ENCODE results near the gene HAP1.
"Not testable (repeated sequence)": the region's sequence is repeated elsewhere in the genome, so short reads cannot be mapped to it uniquely, and the experiment has no call there.

The HAP1 gene

DNA sequence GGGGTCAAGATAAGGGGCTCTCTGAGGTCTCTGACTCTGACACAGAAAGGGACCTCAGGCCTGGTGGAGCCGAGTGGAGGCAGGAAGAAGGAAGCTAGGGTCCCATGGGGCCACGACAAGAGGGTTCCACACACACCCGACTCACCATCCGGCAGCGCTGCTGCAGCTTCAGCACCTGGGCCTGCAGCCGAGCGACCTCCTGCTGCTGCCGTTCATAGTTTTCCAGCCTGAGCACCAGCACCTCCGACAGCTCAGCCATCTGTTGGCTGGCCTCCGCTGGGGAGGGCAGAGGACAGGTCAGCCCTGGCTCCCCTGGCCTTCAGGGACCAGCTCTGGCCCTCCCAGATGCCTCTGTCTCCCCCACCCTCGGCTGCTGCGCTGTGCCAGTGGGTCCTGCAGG lies 6.4 kb downstream of the HAP1 start:
- in situ Hi-C loops (cut with MboI; ENCODE audit: low sequenced_read_pairs), result no loop called here

DNA sequence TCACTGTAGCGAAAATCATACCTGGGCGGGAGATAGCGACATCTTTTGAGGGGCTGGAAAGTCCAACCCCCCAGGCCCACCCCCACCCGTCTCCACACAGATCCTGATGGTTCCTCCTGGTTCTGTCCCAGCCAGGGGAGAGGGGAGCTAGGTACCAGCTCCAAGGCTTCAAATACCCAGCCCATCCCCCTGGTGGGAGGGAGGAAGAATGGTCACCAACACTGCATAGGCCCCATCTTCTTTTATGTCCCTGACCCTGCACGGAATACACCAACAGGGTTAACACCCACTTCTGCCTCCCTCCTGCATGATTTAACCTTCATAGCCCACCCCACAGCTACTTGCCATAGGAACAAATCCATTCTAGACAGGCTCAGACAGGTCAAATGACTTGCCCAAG lies 9.3 kb downstream of the HAP1 start:
- in situ Hi-C loops (cut with MboI; ENCODE audit: low sequenced_read_pairs), result no loop called here

DNA sequence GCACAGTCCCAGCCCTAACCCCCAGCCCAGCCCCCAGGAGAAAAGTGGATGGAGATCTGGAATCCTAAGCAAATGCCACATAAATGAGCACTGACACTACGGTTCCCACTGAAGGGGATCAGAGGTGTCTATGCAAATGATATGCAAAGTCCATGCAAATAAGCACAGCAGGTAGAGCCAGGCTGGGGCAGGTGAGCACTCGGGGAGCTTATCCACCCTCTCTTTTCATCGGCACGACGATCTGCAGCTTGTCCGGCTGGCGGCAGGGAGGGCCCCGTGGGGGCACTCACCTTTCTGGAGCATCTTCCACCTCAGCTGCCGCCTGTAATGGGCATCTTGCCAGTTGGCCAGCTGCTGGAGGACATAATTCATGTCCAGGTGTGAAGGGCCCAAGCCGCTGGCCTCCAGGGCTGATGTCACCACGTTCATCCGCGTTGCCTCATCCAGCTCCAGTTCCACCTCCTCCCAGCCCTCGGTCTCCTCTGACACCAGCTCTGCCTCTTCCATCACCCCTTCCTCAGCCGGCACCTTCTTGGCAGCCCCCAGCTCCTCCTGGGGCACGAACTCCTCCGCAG lies 9.9 kb downstream of the HAP1 start:
- in situ Hi-C loops (cut with MboI; ENCODE audit: low sequenced_read_pairs), result no loop called here

DNA sequence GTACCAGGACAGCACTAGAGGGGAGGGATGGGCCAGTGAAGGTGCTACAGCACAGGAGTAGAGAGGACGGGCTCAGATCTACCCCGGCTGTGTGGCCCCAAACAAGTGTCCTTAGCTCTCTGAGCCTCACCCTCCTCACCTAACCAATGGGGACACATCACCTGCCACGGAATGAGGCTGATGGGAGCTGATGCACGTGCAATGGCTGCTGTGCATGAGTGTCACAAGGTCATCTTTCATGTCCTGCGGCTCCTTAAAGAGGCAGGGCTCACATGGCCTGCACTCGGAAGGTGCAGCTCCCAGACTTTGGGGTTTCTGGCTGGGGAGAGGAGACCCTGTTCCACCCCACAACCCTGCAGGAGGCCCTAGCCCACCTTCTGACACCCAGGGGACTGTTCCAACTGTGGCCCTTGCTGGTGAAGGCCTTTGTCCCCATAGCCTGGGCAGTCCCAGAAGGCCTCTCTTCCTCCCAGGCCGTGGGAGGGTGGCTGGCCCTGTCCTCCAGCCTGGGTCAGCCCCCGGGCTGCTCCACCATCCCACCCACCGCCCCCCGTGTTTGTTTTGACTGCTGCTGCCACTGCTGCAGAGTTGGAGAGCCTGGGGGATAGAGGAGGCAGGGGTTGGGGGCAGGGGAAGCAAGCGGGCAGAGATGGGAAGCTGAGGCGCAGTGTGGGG lies 10.5 kb downstream of the HAP1 start:
- in situ Hi-C loops (cut with MboI; ENCODE audit: low sequenced_read_pairs), result no loop called here

DNA sequence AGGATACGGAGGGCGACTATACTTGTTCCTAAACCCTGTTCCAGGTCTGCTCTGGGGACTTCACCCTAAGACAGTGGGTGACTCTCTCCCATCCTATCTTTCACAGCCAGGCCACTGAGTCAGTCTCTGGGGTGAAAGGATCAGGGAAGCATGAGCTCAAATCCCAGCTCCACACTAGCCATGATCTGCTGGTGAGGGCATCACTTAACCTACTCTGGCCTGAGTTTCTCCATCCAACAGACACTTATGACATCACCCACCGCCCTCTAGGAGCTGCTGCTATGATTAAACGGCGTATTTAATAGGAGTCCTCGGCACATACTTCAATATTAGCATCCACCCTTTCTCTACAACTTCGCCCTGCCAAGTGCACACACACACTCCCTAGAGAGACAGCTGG lies 12.2 kb downstream of the HAP1 start:
- in situ Hi-C loops (cut with MboI; ENCODE audit: low sequenced_read_pairs), result no loop called here

DNA sequence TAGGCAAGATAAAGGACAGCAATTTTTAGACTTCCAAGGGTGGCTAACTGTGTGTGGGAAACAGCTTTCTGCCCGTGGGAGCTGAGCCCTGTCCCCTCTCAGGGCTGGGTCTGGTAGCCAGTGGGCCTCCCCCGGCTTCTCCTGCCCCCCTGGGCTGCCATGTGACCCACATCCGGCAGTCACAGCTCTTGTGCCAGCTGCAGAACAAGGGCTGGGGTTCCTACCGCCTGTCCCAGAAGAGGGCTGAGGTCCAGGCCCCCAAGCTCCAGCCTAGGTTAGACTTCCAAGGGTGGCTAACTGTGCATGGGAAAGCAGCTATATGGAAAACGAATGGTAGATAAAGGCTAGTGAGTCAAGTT lies 16.2 kb downstream of the HAP1 start:
- in situ Hi-C loops (cut with MboI; ENCODE audit: low sequenced_read_pairs), result no loop called here

DNA sequence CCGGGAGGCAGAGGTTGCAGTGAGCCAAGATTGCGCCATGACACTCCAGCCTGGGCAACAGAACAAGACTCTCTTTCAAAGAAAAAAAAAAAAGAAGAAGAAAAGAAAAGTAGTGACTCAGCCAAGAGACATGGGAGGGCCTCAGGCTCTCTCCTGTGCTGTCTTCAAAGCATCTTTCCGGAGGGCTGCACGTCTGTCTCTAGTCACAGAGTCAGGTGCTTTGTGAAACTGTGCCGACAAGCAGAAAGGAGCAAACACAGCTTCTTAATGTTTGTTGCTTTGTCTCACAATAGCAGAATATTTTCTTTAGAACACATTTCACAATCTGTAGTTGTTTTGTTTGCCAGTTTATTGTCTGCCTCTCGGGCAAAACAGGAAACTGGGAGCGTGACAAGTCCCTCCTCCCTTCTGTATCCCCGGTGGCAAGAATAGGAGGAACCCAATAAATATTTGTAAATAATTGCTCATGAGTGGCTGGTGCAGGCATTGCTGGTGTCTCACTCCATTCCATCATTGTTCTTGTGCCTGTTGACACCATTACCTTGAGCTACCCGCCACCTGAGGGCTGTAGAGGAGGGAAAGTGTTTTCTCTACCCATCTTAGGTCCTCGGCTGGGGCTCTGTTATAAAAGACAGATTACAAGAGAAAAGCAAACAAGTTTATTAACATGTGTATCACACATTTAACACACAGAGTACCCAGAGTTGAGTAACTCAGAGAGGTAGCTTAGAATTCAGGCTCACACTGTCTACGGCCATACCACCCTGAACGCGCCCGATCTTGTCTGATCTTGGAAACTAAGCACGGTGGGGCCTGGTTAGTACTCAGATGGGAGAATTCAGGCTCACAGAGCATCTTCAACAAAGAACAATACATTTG lies 16.8 kb downstream of the HAP1 start:
- in situ Hi-C loops (cut with MboI; ENCODE audit: low sequenced_read_pairs), result no loop called here

DNA sequence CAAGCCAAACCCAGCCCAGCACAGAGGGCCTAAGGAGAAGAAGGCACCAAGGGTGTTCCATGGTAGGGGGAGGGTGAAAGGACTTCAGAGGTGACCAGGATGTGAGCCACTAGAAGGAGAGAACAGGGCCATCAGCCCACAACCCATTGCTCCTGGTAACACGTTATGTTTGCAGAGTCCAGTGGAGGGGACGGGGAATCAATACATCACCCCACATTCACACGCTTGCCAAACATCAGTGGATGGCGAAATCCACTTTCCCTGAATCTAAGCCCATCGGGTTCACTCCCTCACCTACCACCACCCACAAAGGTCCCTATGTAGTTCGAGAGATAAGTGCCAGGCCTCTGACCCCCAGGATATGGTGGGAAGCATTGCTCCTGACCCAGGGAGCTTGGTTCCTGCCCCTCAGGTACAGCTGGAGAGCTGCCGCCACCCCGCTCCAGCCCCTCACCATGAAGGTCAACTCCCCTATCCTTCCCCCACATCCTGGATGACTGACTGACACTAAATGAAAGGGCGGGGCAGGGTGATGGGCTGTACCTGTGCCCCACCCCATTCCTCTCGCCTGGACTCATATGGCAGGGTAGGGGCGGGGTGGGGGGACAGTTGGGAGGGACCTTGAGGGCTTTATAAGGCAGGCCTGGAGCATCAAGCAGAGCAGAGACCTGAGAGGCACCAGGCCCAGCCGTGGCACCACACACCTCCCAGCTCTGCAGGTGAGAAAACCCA lies 22.6 kb downstream of the HAP1 start, which contains the start of gene GAST:
GAST (plus strand) TSS at position 663 of the 732 bp plus-strand sequence. CDS start 3,106 bp downstream, outside the sequence.
- in situ Hi-C loops (cut with MboI; ENCODE audit: low sequenced_read_pairs), result no loop called here

DNA sequence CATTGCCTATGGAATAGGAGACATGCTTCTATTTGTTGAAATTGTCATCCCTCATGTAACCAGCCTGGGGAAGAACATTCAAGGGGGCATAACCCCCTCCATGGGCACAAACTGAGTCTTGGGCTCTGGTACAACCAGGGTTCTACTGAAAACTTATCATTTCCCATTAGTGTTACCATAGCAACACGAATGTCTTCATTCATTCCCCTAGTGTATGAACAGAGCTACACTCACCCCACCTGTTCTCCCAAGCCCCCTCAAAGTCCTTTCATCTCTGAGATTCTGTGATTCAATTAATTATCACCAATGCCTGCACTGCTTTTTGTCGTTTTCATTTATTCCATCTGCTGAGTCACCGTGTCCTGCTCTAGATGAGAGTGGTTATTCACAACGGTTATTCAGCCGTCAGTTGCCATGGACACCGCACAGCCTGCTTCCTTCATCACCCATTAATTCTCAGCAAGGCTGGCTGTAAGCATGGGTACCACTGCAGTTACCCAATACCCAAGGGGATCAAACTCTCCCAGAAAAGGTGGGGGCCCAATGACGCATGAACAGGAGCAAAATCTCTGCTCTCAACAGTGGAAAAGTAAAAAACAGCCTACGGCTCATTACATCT lies 23.9 kb downstream of the HAP1 start:
- in situ Hi-C loops (cut with MboI; ENCODE audit: low sequenced_read_pairs), result no loop called here

DNA sequence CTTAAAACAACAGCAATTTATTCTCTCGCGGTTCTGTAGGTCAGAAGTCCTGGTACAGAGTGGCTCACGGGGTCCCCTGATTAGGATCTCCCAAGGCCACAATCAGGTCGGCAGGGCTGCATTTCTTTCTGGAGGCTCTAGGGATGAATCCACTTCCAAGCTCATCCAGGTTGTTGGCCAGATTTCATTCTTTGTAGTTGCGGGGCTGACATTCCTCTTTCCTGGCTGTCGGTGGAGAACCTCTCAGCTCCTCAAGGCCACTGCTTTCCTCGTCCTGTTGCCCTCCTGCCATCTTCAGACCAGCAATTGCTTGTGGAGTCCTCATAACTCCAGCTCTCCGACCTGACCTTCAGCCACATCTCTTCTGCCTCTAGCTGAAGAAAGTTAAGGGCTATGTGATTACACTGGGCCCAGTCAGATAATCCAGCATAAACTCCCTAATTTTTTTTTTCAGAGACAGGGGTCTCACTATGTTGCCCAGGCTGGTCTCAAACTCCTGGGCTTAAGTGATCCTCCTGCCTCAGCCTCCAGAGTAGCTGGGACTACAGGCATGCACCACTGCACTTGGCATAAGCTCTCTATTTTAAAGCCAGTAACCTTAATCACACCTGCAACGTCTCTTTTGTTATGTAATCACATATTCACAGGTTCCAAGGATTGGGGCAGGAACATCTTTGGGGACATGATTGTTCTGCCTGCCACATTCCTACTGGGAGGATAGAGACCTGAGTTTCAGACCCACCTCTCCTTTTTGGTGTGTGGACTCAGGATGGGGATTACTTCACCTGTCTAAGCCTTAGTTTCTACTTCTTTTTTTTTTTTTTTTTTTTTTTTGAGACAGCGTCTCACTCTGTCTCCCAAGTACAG lies 26.4 kb downstream of the HAP1 start:
- in situ Hi-C loops (cut with MboI; ENCODE audit: low sequenced_read_pairs), result no loop called here

DNA sequence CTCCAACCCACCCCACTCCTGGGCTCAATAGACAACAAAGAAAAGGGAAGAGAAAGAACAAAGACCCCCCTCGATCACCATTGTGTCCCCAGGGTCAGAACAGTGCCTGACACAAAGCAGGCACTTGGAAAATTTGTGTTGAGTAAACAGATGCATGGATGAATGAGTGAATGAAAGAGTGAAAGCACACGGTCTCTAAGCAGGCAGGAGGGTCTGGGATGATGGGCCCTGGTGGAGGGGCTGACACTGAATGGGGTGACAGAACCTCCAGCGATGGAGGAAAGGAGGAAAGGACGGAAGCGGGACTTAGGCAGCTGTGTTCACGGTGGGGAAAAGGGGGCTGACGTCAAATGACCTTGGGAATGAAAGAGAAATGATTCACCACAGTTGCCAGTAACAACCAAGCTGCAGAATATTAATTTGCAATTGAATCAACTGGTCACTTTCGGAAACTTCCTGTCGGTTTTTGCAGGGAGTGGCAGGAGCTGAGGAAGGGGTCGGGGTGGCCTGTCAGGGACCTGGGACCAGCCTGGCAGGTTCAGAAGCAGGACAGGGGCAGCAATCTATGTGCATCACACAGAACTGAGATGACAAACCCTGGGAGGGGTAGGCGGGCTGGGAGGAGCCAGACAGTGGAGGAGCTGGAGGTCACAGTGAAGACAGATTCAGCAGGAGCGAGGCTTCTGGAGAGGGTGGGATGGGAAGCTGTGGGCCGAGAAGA lies 29.0 kb downstream of the HAP1 start:
- in situ Hi-C loops (cut with MboI; ENCODE audit: low sequenced_read_pairs), result no loop called here

DNA sequence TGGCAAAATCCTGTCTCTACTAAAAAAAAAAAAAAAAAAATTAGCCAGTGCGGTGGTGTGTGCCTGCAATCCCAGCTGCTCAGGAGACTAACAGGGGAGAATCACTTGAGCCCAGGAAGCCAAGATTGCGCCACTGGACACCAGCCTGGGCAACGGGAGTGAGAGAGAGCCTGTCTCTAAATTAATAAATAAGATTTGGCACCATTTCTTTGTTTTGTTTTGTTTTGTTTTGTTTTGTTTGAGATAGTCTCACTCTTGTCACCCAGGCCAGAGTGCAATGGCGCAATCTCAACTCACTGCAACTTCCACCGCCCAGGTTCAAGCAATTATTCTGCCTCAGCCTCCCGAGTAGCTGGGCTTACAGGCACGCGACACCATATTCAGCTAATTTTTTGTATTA lies 31.7 kb downstream of the HAP1 start:
- in situ Hi-C loops (cut with MboI; ENCODE audit: low sequenced_read_pairs), result no loop called here

DNA sequence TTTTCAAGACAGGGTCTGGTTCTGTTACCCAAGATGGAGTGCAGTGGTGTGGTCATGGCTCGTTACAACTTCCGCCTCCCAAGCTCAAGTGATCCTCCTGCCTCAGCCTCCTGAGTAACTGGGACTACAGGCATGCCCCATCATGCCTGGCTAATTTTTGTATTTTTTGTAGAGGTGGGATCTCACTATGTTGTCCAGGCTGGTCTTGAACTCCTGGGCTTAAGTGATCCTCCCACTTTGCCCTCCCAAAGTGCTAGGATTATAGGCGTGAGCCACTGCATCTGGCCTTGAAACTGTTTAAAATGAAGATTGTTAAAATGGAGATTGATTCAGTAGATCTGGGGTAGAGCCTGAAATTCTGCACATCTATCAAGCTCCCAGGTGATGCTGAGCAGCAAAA lies 33.6 kb downstream of the HAP1 start:
- in situ Hi-C loops (cut with MboI; ENCODE audit: low sequenced_read_pairs), result not testable (repeated sequence)

DNA sequence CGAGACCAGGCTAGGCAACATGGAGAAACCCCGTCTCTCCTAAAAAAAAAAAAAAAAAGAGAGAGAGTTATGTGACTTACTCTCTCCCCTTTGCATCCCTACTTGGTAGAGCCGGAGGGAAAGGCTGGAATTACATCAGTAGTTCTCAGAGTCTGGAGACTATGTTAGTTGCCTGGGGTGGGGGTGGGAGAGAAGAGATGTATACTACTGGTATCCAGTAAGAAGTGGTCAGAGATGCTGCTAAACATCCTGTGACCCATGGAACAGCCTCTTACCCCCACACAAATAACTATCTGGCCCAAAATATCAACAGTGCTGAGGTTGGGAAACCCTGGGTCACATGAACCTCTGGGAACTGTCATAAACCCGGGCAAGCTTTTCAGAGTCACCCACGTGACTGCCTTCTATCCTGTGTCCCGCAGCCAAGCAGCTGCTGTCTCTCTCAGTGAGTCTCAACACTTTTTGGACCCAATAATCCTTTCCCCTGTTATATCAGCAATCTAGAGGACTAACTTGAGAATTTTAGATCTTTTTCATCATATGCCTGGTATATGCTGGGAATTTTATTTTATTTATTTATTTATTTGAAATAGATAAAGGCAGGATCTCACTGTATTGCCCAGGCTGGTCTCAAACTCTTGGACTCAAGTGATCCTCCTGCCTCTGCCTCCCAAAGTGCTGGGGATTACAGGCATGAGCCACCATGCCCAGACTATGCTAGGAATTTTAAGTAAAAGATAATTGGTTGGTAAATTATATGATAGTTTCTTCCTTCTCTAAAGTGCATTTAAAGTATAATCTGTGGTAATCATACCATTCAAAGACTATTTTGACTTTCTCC lies 37.1 kb downstream of the HAP1 start:
- in situ Hi-C loops (cut with MboI; ENCODE audit: low sequenced_read_pairs), result no loop called here

DNA sequence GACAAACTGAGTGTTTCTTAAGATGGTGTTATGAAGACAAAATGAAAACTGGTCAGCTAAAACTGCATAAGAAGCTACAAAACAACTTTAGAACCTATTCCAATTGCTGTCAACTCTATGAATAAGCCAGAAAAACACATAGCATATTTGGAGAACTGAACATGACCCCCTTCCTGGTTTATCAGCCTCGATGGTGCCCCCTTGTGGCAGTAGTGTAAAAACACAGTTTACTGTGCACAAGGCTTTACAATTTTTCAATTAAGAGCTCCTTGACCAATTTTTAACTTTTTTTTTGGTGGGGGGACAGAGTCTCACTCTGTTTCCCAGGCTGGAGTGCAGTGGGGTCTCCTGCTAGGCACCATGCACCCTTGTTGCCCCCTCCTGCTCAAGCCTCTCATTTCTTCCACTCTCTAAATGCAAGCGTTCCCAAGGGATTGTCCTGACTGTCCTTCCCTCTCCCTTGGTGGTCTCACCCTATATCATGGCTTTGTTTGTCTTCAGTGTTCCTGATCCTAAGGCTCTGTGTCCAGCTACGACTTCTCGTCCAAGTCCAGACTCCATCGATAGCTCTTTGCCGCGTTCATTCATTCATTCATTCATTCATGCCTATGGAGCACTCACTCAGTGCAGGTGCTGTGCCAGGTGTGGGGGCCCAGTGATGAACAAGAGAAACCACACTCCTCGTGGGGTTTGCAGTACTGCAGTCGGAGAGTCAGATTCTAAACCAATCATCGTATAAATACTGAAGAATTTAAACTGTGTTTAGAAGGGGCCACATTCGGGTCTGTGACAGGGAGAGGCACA lies 38.3 kb downstream of the HAP1 start:
- in situ Hi-C loops (cut with MboI; ENCODE audit: low sequenced_read_pairs), result no loop called here

DNA sequence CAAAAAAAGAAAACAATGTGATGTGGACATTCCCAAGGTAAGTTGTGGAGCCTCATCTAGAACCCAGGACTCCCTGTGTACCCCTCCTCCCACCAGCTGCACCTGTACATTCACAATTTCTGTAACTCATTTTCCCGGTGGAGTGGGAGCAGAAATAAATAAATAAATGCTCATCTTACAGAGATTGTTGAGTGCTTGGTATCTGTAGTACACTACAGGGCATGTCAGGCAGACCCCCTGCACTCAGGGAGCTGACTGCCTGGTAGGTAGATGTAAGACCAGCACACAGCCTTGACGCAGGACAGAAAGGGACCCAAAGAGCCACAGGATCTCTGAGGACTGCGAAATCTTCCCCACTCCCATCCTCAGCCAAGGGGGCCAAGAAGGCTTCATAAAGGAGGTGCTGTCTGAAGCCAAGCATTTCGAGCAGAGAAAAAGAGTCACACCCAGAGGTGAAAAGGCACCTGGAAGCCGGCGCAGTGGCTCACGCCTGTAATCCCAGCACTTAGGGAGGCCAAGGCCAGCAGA lies 39.2 kb downstream of the HAP1 start:
- in situ Hi-C loops (cut with MboI; ENCODE audit: low sequenced_read_pairs), result no loop called here

Measured in hTERT RPE-1 (cell line).